Inflammatory macrophage (primary cell): ENCODE measurements around the gene SERINC4.
"Not testable (repeated sequence)": the region's sequence is repeated elsewhere in the genome, so short reads cannot be mapped to it uniquely, and the experiment has no call there.

Experiments
- DNase-seq, 2 donors: peaks; one replicate each; pipeline ENCODE4 v3.0.0-alpha.2; 2020 to 2022
- total RNA-seq, 18 experiments: gene quantifications; one replicate each; lab custom pipeline; 2026; ENCODE audit warnings: mixed read lengths in 6 of 18, inconsistent platforms in 2 of 18; lab: John Stamatoyannopoulos, UW

Gene SERINC4
- 0 to 0.31 (median 0.12) reads per million in 18 experiments for total RNA-seq

DNA sequence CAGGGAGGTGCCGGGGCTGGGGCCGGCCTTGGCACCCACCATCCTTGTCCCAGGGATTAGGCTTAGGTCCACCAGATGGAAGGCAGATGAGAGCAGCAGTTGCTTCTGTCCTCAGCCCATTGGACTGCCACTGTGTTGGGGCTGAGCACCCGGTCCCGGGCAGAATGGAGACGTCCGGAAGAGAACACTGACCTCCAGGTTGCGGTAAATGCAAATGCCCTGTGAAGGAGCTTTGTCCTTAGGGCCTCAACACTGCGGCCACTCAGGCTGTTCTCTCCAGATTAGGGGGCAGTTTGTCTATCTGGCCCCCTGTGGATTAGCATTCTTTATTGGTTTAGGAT, at the start of gene SERINC4:
SERINC4 (minus strand) TSS at position 276 of the 341 bp plus-strand sequence; CDS start at position 42, 234 bp downstream.
- DNase-seq = no peak

DNA sequence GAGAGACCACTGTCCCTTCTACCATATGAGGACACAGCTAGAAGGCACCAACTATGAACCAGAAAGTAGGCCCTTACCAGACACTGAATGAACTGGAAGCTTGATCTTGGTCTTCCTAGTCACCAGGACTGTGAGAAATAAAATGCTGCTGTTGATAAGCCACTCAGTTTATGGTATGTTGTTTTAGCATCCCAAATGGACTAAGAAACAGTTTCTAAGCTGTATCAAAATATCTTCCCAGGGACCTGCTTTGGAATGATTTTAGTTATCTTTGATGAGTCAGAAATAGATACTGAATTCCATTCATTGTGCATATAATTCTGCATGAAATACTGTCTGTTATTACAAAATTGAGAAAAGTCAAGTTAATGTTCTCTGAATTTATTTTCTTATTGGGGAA, 45.4 kb upstream of the SERINC4 start:
- no peak for DNase-seq

- not testable (repeated sequence) for DNase-seq
These were observed 32.5 kb upstream of the SERINC4 start for GRCh38 chr15:43832485-43832884.

DNA sequence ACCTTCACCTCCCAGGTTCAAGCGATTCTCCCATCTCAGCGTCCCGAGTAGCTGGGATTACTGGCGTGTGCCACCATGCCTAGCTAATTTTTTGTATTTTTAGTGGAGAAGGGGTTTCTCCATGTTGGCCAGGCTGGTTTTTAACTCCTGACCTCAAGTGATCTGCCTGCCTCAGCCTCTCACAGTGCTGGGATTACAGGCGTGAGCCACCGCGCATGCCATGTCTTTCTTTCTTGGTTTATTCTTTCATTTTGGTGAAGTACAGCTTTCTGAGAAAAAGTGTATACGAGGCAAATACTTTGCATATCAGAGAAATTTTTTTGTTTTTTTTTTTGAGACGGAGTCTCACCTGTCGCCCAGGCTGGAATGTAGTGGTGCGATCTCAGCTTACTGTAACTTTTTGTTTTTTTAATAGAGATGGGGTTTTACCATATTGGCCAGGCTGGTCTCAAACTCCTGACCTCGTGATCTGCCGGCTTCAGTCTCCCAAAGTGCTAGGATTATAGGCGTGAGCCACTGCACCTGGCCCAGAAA, 31.6 kb upstream of the SERINC4 start:
- DNase-seq = not testable (repeated sequence)

DNA sequence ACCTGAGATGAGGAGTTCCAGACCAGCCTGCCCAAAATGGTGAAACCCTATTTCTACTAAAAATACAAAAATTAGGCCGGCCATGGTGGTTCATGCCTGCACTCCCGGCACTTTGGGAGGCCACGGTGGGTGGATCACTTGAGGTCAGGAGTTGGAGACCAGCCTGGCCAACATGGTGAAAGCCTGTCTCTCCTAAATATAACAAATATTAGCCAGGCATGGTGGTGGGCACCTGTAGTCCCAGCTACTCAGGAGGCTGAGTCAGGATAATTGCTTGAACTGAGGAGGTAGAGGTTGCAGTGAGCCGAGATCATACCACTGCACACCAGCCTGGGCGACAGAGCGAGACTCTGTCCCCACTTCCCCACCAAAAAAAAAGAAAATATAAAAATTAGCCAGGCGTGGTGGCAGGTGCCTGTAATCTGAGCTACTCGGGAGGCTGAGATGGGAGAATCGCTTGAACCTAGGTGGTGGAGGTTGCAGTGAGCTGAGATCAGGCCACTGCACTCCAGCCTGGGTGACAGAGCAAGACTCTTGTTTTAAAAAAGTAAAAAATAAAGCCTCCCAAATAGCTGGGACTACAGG, 30.8 kb upstream of the SERINC4 start:
- not testable (repeated sequence) for DNase-seq

GRCh38 chr15:43829951-43830540, 30.0 kb upstream of the SERINC4 start:
- not testable (repeated sequence) for DNase-seq

- DNase-seq = no peak
These were observed 28.1 kb upstream of the SERINC4 start for GRCh38 chr15:43828061-43828657.

GRCh38 chr15:43826508-43827341, 26.7 kb upstream of the SERINC4 start, which contains the start of gene WDR76:
TSS of gene WDR76 (plus strand) at chr15:43827002. CDS start at chr15:43827033, 31 bp downstream.
- peak; percentile 79 to 87 for DNase-seq

DNA sequence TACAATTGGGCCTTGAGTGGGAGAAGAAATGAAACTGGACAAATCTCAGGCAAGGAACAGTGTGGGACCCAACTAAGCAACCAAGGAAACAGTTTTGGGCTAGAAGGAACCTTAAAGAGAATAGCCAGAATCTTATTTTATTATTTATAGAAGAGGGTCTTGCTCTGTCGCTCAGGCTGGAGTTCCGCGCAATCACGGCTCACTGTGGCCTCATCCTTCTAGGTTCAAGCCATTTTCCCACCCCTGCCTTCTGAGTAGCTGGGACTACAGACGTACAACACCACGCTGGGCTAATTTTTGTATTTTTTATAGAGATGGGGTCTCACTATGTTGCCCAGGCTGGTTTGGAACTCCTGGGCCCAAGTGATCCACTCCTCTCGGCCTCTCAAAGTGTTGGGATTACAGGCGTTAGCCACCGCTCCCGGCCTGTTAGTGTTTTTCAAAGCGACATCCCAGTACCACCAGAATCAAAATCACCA, 26.0 kb upstream of the SERINC4 start:
- no peak for DNase-seq

- peak in 1 of 2 donors; percentile 4 for DNase-seq
These were observed 25.3 kb upstream of the SERINC4 start for GRCh38 chr15:43825305-43825704.

GRCh38 chr15:43824302-43825246, 24.6 kb upstream of the SERINC4 start, which contains the start of gene MFAP1:
TSS of gene MFAP1 (minus strand) at chr15:43824690. CDS start at chr15:43824569, 121 bp downstream.
- peak; percentile 95 to 97 for DNase-seq

- DNase-seq = no peak
These were observed 21.5 kb upstream of the SERINC4 start for GRCh38 chr15:43821505-43821904.

- DNase-seq = not testable (repeated sequence)
These were observed 15.0 kb upstream of the SERINC4 start for GRCh38 chr15:43815064-43815463.

DNA sequence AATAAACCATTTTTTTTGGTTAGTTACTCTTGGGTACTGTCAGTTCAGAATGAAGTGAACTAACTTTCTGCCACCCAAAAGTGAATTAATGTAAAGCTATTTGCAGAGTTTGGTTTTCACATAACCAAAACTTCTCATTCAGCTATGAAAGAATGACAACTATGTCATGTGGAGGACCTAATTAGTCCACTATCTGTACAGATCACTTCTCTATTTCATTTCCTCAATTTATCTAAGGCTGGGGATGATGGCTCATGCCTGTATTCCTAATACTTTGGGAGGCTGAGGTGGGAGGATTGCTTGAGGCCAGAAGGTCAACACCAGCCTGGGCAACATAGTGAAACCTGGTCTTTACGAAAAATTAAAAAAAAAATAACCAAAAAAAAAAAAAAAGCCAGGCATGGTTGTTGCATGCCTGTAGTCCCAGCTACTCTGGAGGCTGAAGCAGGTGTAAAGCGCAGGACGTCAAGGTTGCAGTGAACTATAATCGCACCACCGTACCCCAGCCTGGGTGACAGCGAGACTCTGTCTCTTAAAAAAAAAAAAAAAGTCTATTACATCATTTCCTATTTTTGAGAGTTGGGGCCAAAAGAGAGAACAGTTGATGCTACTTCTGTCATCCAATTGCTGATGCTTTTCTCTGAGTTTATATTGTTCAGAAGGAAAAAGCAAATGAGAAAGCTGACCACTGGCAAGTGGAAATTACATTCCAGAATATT, 9.1 kb upstream of the SERINC4 start:
- DNase-seq = peak; percentile 78 to 80

DNA sequence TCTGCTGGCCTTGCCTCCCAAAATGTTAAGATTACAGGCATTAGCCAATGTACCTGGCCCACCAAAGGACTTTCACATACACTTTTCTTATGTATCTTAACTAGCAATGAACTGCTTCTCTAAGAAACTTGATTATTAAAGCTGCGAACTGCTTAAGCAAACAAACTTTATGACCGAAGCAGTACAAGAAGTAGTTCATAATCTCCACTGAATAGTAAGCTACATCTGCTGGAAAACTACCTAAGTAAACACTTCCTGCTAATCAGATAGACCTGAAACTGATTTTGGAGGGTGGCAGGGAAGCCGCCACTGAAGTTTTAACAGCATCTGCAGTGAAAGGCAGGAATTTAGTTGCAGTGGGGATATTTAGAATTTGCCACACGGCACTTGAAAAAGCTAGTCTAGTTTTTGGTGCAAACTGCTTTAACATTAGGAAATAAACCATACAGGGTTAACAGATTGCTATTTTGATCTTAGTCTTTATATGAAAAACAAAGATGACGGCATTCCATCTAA, 8.5 kb upstream of the SERINC4 start:
- DNase-seq = no peak

DNA sequence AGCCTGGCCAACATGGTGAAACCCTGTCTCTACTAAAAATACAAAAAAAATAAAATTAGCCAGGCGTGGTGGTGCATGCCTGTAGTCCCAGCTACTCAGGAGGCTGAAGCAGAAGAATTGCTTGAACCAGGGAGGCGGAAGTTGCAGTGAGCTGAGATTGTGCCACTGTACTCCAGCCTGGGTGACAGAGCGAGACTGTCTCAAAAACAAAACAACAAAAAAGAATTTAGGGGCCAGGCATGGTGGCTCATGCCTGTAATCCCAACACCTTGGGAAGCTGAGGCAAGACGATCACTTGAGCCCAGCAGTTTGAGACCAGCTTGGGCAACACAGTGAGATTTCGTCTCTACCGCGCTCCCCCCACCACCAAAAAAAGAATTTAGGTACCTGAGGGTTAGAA, 2.7 kb upstream of the SERINC4 start:
- DNase-seq = not testable (repeated sequence)

- DNase-seq = peak; percentile 90 to 91
These were observed 494 bp upstream of the SERINC4 start, which contains the start of gene HYPK for GRCh38 chr15:43800286-43801141. TSS of gene HYPK (plus strand) at chr15:43800599. CDS start at chr15:43800623, 24 bp downstream.

- DNase-seq = no peak
These were observed 643 bp downstream of the SERINC4 start for GRCh38 chr15:43799209-43799944.
